WERI-Rb-1 (cell line): ENCODE data around the gene SH3BP4.

ENCODE experiments used
- DNase-seq: peaks from one replicate; pipeline ENCODE4 v3.0.0-alpha.2; 2020
- H3K27ac ChIP-seq: fragments of 250-450 bp; sonication (Bioruptor Pico); 2 replicates; pipeline ENCODE4 v1.5.1; 2020; ENCODE audit warnings: mild to moderate bottlenecking, moderate library complexity
- H3K27me3 ChIP-seq: fragments of 250-450 bp; sonication (Bioruptor Pico); 2 replicates; pipeline ENCODE4 v1.5.1; 2021; ENCODE audit warnings: mild to moderate bottlenecking, low read depth, moderate library complexity; ENCODE audit not compliant: insufficient read depth, severe bottlenecking
- H3K36me3 ChIP-seq: fragments of 250-450 bp; sonication (Bioruptor Pico); 2 replicates; pipeline ENCODE4 v1.5.1; 2020; ENCODE audit warnings: mild to moderate bottlenecking, moderate library complexity
- H3K4me3 ChIP-seq: 2 replicates; pipeline ENCODE4 v1.5.1; 2011; ENCODE audit warnings: low read depth, mild to moderate bottlenecking, control low read depth, low read length
- H3K9me3 ChIP-seq: fragments of 250-450 bp; sonication (Bioruptor Pico); 2 replicates; pipeline ENCODE4 v1.5.1; 2021; ENCODE audit warnings: mild to moderate bottlenecking, moderate library complexity; ENCODE audit not compliant: severe bottlenecking
- CTCF ChIP-seq: IDR thresholded peaks from 2 replicates; pipeline ENCODE4 v1.5.1; 2011; ENCODE audit warnings: low read depth, mild to moderate bottlenecking, control low read depth, inconsistent platforms, low read length

Gene SH3BP4

GRCh38 chr2:234981197-234982095 lies 29.6 kb downstream of the SH3BP4 start:
- DNase-seq, result no peak
- peaks cover 5% of the 10 kb centered on the region for H3K9me3 ChIP-seq
- no peak overlapping the region for H3K27ac ChIP-seq
- H3K36me3 ChIP-seq, result peaks cover 43% of the 10 kb centered on the region
- no peak overlapping the region for H3K4me3 ChIP-seq
- H3K27me3 ChIP-seq, result no peaks in the 10 kb centered on the region
- TF ChIP-seq CTCF, result no peak

- Histone ChIP-seq H3K9me3 (peaks cover 5% of the 10 kb centered on the region), H3K27ac (no peak overlapping the region), H3K4me3 (no peak overlapping the region), H3K27me3 (no peaks in the 10 kb centered on the region), H3K36me3 (peaks cover 41% of the 10 kb centered on the region)
- no peak for DNase-seq
- no peak for TF ChIP-seq CTCF
Observed at GRCh38 chr2:234982096-234982834, 30.4 kb downstream of the SH3BP4 start.

- Histone ChIP-seq H3K9me3 (peaks cover 5% of the 10 kb centered on the region), H3K36me3 (peaks cover 44% of the 10 kb centered on the region), H3K27ac (no peak overlapping the region), H3K4me3 (no peak overlapping the region), H3K27me3 (no peaks in the 10 kb centered on the region)
- no peak for TF ChIP-seq CTCF
- no peak for DNase-seq
Observed at GRCh38 chr2:234983011-234983726, 31.4 kb downstream of the SH3BP4 start.

GRCh38 chr2:234985608-234986245 lies 33.9 kb downstream of the SH3BP4 start:
- Histone ChIP-seq H3K27me3 (no peaks in the 10 kb centered on the region), H3K9me3 (no peaks in the 10 kb centered on the region), H3K36me3 (peaks cover 37% of the 10 kb centered on the region), H3K4me3 (no peak overlapping the region), H3K27ac (no peak overlapping the region)
- no peak for TF ChIP-seq CTCF
- no peak for DNase-seq

- Histone ChIP-seq H3K36me3 (peaks cover 37% of the 10 kb centered on the region), H3K27ac (no peak overlapping the region), H3K9me3 (no peaks in the 10 kb centered on the region), H3K27me3 (no peaks in the 10 kb centered on the region), H3K4me3 (no peak overlapping the region)
- DNase-seq, result no peak
- TF ChIP-seq CTCF, result no peak
Observed at GRCh38 chr2:234986390-234986789, 34.6 kb downstream of the SH3BP4 start.
